Natural killer cell (primary cell): Measurements from ENCODE around the gene CHMP4A. TPM values are rescaled to one million over a fixed set of nuclear protein-coding genes. Genes with fewer than 3 reads are reported as not detected.
A peak's percentile ranks its signal among the peaks of the same experiment; 100 is the strongest.

ENCODE experiments used
- ATAC-seq, 3 donors: fragments of 150-1000 bp in 2 of 3; fragments of 200-7000 bp in 1 of 3; cut with Tn5 transposase; 1 replicate in 1 of 3; 2 replicates in 2 of 3; pipeline ENCODE4 v1.10.0; 2021; ENCODE audit warnings: mild to moderate bottlenecking in 2 of 3, moderate library complexity in 2 of 3
- DNase-seq, 2 donors: peaks; one replicate each; pipeline versions ENCODE4 v3.0.0 to v3.0.0-alpha.2; 2013 to 2021; ENCODE audit warnings: mixed read lengths in 1 of 2
- H3K27ac ChIP-seq: one replicate; pipeline ENCODE4 v1.5.1; 2013; ENCODE audit warnings: mild to moderate bottlenecking, low read length
- H3K27me3 ChIP-seq: one replicate; pipeline ENCODE4 v1.6.1; 2013; ENCODE audit warnings: low read length; ENCODE audit not compliant: control insufficient read depth, insufficient read depth
- H3K36me3 ChIP-seq: one replicate; pipeline ENCODE4 v1.6.1; 2013; ENCODE audit warnings: low read length; ENCODE audit not compliant: control insufficient read depth, insufficient read depth
- H3K4me1 ChIP-seq: one replicate; pipeline ENCODE4 v1.6.1; 2013; ENCODE audit warnings: low read length; ENCODE audit not compliant: control insufficient read depth, insufficient read depth
- H3K4me3 ChIP-seq: one replicate; pipeline ENCODE4 v1.5.1; 2013; ENCODE audit warnings: low read length
- H3K9me3 ChIP-seq: one replicate; pipeline ENCODE4 v1.6.1; 2013; ENCODE audit warnings: low read length; ENCODE audit not compliant: control insufficient read depth, insufficient read depth
- H3K27ac Mint-ChIP-seq, 2 donors: one replicate each; pipeline ENCODE4 v1.8.0; 2022; ENCODE audit warnings: mild to moderate bottlenecking in 2 of 2, mixed read lengths in 2 of 2, moderate library complexity in 1 of 2
- H3K27me3 Mint-ChIP-seq, 2 donors: one replicate each; pipeline ENCODE4 v1.8.0; 2022; ENCODE audit warnings: low read depth in 2 of 2, mixed read lengths in 2 of 2
- H3K36me3 Mint-ChIP-seq: one replicate; pipeline ENCODE4 v1.8.0; 2022; ENCODE audit warnings: mixed read lengths
- H3K4me1 Mint-ChIP-seq, 2 donors: one replicate each; pipeline ENCODE4 v1.8.0; 2022; ENCODE audit warnings: mixed read lengths in 2 of 2
- H3K4me3 Mint-ChIP-seq: one replicate; pipeline ENCODE4 v1.8.0; 2022; ENCODE audit warnings: mild to moderate bottlenecking, moderate library complexity, mixed read lengths
- H3K9me3 Mint-ChIP-seq, 2 donors: one replicate each; pipeline ENCODE4 v1.8.0; 2022; ENCODE audit warnings: mixed read lengths in 2 of 2
- WGBS: methylation state at CpG from one replicate; pipeline ENCODE4 v1.1.7; 2013; ENCODE audit warnings: missing lambda C conversion rate; ENCODE audit not compliant: insufficient coverage; 5-methylcytosine and 5-hydroxymethylcytosine counted together
- intact Hi-C: fragments of 100-400 bp; cut with micrococcal nuclease; formaldehyde crosslinking; loops from one replicate; pipeline ENCODE4 v1.14.2; 2022
- total RNA-seq, 4 donors: library from RNA; stranded (reverse); fragments of 120-200 nt in 1 of 4; gene quantifications; one replicate each; pipeline versions ENCODE4 v1.2.3 to v1.2.4, GENCODE V29; 2013 to 2022
- TF ChIP-seq, protein P1 (sequence below): fragments of 200-600 bp; IDR thresholded peaks from one replicate; pipeline ENCODE4 v1.8.0; 2022; ENCODE audit warnings: antibody characterized with exemption

The CHMP4A gene
- total RNA-seq, 3 donors from 2014 or later (not counting 1 experiment from before 2014, with no cell fraction given) = 105 to 118 (median 115) TPM

- intact Hi-C loops = no loop called here
Measured at GRCh38 chr14:24181371-24182077, 31.8 kb downstream of the CHMP4A start.

GRCh38 chr14:24179961-24180796, 33.1 kb downstream of the CHMP4A start:
- Histone ChIP-seq H3K4me3 (no peak overlapping the region), H3K9me3 (no peaks in the 10 kb centered on the region), H3K4me1 (no peaks in the 10 kb centered on the region), H3K27me3 (no peaks in the 10 kb centered on the region), H3K36me3 (peaks cover 64% of the 10 kb centered on the region), H3K27ac (no peak overlapping the region)
- intact Hi-C loops = no loop called here
- Mint-ChIP-seq H3K27ac (peak overlapping the region in 1 of 2 donors; percentile 21), H3K27me3 (no peaks in the 10 kb centered on the region), H3K9me3 (no peaks in the 10 kb centered on the region), H3K4me1 (no peaks in the 10 kb centered on the region), H3K36me3 (peaks cover 6% of the 10 kb centered on the region), H3K4me3 (no peak overlapping the region)
- WGBS = 88% methylated on average over 18 of the region's 18 CpGs
- ATAC-seq (peak in 1 of 3 donors; percentile 25), DNase-seq (no peak)
- TF ChIP-seq, protein P1, sequence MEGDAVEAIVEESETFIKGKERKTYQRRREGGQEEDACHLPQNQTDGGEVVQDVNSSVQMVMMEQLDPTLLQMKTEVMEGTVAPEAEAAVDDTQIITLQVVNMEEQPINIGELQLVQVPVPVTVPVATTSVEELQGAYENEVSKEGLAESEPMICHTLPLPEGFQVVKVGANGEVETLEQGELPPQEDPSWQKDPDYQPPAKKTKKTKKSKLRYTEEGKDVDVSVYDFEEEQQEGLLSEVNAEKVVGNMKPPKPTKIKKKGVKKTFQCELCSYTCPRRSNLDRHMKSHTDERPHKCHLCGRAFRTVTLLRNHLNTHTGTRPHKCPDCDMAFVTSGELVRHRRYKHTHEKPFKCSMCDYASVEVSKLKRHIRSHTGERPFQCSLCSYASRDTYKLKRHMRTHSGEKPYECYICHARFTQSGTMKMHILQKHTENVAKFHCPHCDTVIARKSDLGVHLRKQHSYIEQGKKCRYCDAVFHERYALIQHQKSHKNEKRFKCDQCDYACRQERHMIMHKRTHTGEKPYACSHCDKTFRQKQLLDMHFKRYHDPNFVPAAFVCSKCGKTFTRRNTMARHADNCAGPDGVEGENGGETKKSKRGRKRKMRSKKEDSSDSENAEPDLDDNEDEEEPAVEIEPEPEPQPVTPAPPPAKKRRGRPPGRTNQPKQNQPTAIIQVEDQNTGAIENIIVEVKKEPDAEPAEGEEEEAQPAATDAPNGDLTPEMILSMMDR = no peak

More at GRCh38 chr14:24181371-24182077, 31.8 kb downstream of the CHMP4A start:
- Histone ChIP-seq H3K36me3 (peaks cover 73% of the 10 kb centered on the region), H3K4me1 (no peaks in the 10 kb centered on the region), H3K4me3 (no peak overlapping the region), H3K27ac (no peak overlapping the region), H3K9me3 (no peaks in the 10 kb centered on the region), H3K27me3 (no peaks in the 10 kb centered on the region)
- peaks cover 6% of the 10 kb centered on the region for H3K36me3 Mint-ChIP-seq
- H3K27ac Mint-ChIP-seq = peak overlapping the region in 1 of 2 donors; percentile 47
- TF ChIP-seq, protein P1 = no peak
- WGBS = 96% methylated on average over 19 of the region's 19 CpGs
- ATAC-seq = no peak
- no peaks in the 10 kb centered on the region for H3K4me1 Mint-ChIP-seq
- H3K9me3 Mint-ChIP-seq = no peaks in the 10 kb centered on the region
- no peaks in the 10 kb centered on the region for H3K27me3 Mint-ChIP-seq
- H3K4me3 Mint-ChIP-seq = no peak overlapping the region
- DNase-seq = no peak

GRCh38 chr14:24179294-24179960, 33.9 kb downstream of the CHMP4A start:
- TF ChIP-seq, protein P1 = no peak
- H3K4me1 ChIP-seq = no peaks in the 10 kb centered on the region
- no peaks in the 10 kb centered on the region for H3K27me3 ChIP-seq
- no peak for DNase-seq
- peak overlapping the region; percentile 21 to 27 for H3K27ac Mint-ChIP-seq
- 80% methylated on average over 13 of the region's 14 CpGs for WGBS
- no peak for ATAC-seq
- no peaks in the 10 kb centered on the region for H3K27me3 Mint-ChIP-seq
- intact Hi-C loops = no loop called here
- no peaks in the 10 kb centered on the region for H3K4me1 Mint-ChIP-seq
- peaks cover 6% of the 10 kb centered on the region for H3K36me3 Mint-ChIP-seq
- H3K27ac ChIP-seq = no peak overlapping the region
- H3K9me3 Mint-ChIP-seq = no peaks in the 10 kb centered on the region
- H3K4me3 ChIP-seq = no peak overlapping the region
- H3K36me3 ChIP-seq = peaks cover 56% of the 10 kb centered on the region
- peak overlapping the region; percentile 28 for H3K4me3 Mint-ChIP-seq
- H3K9me3 ChIP-seq = no peaks in the 10 kb centered on the region
